Ascending aorta (tissue), 2 donors: ENCODE measurements around the gene NDST1. TPM values are rescaled to one million over a fixed set of nuclear protein-coding genes. Genes with fewer than 3 reads are reported as not detected.
A peak's percentile ranks its signal among the peaks of the same experiment; 100 is the strongest.

Experiments
- DNase-seq, 2 donors: peaks; one replicate each; pipeline ENCODE4 v3.0.0-alpha.2; 2019; ENCODE audit warnings: low spot score in 2 of 2
- H3K27ac ChIP-seq, 2 donors: fragments of 200-600 bp; sonication (generic); one replicate each; pipeline ENCODE4 v1.5.1; 2016 to 2017; ENCODE audit warnings: mild to moderate bottlenecking in 1 of 2
- H3K27me3 ChIP-seq: fragments of 200-600 bp; sonication (generic); one replicate; pipeline ENCODE4 v1.5.1; 2017
- H3K36me3 ChIP-seq, 2 donors: fragments of 200-600 bp; sonication (generic); one replicate each; pipeline ENCODE4 v1.5.1; 2016
- H3K4me1 ChIP-seq, 2 donors: fragments of 200-600 bp; sonication (generic); one replicate each; pipeline ENCODE4 v1.5.1; 2016 to 2017; ENCODE audit warnings: mild to moderate bottlenecking in 1 of 2
- H3K4me3 ChIP-seq, 2 donors: fragments of 200-600 bp; sonication (generic); one replicate each; pipeline ENCODE4 v1.5.1; 2016 to 2017; ENCODE audit warnings: mild to moderate bottlenecking in 1 of 2
- H3K9me3 ChIP-seq, 2 donors: fragments of 200-600 bp; sonication (generic); one replicate each; pipeline ENCODE4 v1.5.1; 2016
- CTCF ChIP-seq, 3 experiments: fragments of 200-600 bp in 2 of 3; fragments of 450-650 bp in 1 of 3; sonication (generic) in 2 of 3; IDR thresholded peaks; one replicate each; pipeline ENCODE4 v1.5.1; 2016 to 2019; ENCODE audit warnings: antibody characterized with exemption in 3 of 3, mild to moderate bottlenecking in 1 of 3, moderate library complexity in 1 of 3
- intact Hi-C: fragments of 100-400 bp; cut with DNase I; formaldehyde crosslinking; loops from one replicate; pipeline ENCODE4 v1.15.1; 2023
- total RNA-seq: library from RNA; depleted of rRNA; stranded (reverse); fragments of >200 nt; gene quantifications from one replicate; pipeline ENCODE4 v1.1.0, GENCODE V29; 2016

The NDST1 gene
- 71.5 TPM for total RNA-seq

- Histone ChIP-seq H3K27me3 (no peaks in the 10 kb centered on the region), H3K9me3 (no peaks in the 10 kb centered on the region), H3K27ac (peak within 1 kb of the TSS; percentile 86 to 91), H3K4me1 (peaks cover 18 to 92% of the 10 kb centered on the region in 2 donors), H3K4me3 (peak within 1 kb of the TSS in 1 of 2 donors; percentile 12), H3K36me3 (no peaks in the 10 kb centered on the region)
- intact Hi-C loops: no loop called here
- TF ChIP-seq CTCF (IDR thresholded peaks at IDR 0.05): no peak
- DNase-seq: no peak
Observed at GRCh38 chr5:150507474-150508276, at the start of gene NDST1. Gene NDST1 (plus strand): TSS chr5:150508131. CDS start chr5:150521255, 13,124 bp downstream.

DNA sequence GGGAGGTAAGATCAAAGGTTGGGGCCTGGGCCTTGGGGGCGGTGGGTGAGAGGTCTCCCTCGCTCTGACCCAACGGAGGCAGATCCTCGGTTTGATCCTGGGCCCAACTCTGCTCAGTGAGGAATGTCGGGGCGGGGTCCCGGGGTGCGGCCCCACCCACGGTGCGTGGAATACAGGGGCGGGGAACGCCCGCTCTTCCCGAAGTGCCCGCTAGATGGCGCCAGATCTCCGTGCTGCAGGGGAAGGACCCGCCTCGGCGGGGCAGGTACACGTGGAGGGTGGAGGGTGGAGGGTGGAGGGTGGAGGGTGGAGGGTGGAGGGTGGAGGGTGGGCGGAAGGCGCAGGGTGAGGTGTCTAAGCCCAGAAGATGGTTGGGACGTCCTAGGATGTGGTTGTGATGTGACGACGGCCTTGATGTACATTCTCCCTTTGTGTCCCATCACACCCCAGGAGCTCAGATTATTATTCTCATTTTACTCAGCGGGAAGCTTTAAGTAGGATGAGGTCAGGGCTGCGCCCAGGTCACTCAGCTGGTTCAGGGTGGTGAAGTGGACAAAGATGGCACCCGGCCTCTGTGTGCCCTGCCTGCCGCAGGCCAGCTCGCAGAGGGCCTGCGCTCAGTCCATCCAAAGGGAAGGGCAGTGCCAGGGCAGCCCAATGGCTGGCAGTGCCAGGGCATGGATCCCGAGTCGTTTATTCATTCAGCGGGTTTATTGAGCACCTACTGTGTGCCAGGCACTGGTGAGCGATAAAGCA lies 49.0 kb upstream of the NDST1 start:
- H3K36me3 ChIP-seq: no peaks in the 10 kb centered on the region
- no peak overlapping the region for H3K27ac ChIP-seq
- intact Hi-C loops: loop anchor here (1.0 to 2.0 kb wide), 3 partner anchors 64 to 198 kb away; no protein-coding TSS in a partner anchor
- peak; percentile 24 to 91 for DNase-seq
- no peaks in the 10 kb centered on the region for H3K4me1 ChIP-seq
- no peaks in the 10 kb centered on the region for H3K27me3 ChIP-seq
- H3K9me3 ChIP-seq: no peaks in the 10 kb centered on the region
- TF ChIP-seq CTCF (IDR thresholded peaks at IDR 0.05): peak; percentile 84 to 97 (median 90)
- H3K4me3 ChIP-seq: peak overlapping the region in 1 of 2 donors; percentile 55

GRCh38 chr5:150460781-150461180 lies 47.1 kb upstream of the NDST1 start:
- no peak for DNase-seq
- no peaks in the 10 kb centered on the region for H3K36me3 ChIP-seq
- H3K9me3 ChIP-seq: no peaks in the 10 kb centered on the region
- no peaks in the 10 kb centered on the region for H3K27me3 ChIP-seq
- H3K27ac ChIP-seq: no peak overlapping the region
- intact Hi-C loops: no loop called here
- TF ChIP-seq CTCF (IDR thresholded peaks at IDR 0.05): no peak
- H3K4me3 ChIP-seq: no peak overlapping the region
- no peaks in the 10 kb centered on the region for H3K4me1 ChIP-seq

DNA sequence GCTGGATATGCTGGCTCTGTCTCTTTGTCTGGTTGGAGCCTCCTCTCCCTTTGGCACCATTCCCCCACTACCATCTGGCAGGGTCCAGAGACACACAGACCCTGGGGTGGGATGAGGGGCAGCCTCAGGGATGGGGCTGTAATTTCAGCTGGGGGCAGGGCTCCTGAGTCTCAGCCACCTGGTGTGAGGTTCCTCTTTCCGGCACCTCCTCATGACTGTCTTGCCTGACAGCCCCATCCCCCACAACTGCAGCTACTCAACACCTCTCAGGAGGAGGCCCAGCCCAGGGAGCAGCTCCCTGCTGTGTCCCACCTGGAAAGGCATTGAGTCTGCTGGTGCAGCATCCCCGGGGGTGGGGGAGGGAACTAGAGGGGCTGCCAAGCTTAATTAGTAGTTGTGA lies 46.7 kb upstream of the NDST1 start:
- Histone ChIP-seq H3K27ac (no peak overlapping the region), H3K4me3 (no peak overlapping the region), H3K4me1 (no peaks in the 10 kb centered on the region), H3K27me3 (no peaks in the 10 kb centered on the region), H3K36me3 (no peaks in the 10 kb centered on the region), H3K9me3 (no peaks in the 10 kb centered on the region)
- no peak for DNase-seq
- TF ChIP-seq CTCF (IDR thresholded peaks at IDR 0.05): no peak
- intact Hi-C loops: no loop called here

GRCh38 chr5:150464554-150465012 lies 43.3 kb upstream of the NDST1 start:
- Histone ChIP-seq H3K9me3 (no peaks in the 10 kb centered on the region), H3K36me3 (no peaks in the 10 kb centered on the region), H3K4me1 (no peaks in the 10 kb centered on the region), H3K27me3 (no peaks in the 10 kb centered on the region), H3K4me3 (no peak overlapping the region), H3K27ac (peak overlapping the region in 1 of 2 donors; percentile 43)
- intact Hi-C loops: no loop called here
- DNase-seq: no peak
- no peak for TF ChIP-seq CTCF (IDR thresholded peaks at IDR 0.05)
